Measurements from ENCODE around the gene MCAT. TPM values are rescaled to one million over a fixed set of nuclear protein-coding genes. Genes with fewer than 3 reads are reported as not detected.
"Not testable (repeated sequence)": the region's sequence is repeated elsewhere in the genome, so short reads cannot be mapped to it uniquely, and the experiment has no call there.

The MCAT gene
- polyA plus RNA-seq, 3 donors: 4.5 to 8.9 (median 6.8) TPM

DNA sequence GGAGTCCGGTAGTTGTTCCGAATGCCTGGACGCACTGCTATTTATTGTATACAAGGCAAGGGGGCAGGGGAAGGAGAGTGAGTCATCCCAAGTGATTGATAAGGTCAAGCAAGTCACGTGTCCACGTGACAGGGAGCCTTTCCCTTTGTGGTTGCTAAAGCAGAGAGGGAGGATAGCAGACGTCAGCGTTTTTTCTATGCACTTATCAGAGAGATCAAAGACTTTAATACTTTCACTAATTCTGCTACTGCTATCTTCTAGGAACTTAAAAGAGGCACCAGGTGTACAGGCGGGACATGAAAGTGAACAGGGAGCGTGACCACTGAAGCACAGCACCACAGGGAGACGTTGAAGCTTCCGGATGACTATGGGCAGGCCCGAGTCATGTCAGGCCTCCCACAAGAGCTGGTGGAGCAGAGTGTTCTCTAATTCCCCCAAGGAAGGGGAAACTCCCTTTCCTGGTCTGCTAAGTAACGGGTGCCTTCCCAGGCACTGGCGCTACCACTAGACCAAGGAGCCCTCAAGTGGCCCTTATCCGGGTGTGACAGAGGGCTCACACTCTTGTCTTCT is 39.1 kb downstream of the MCAT start:
- H3K9me3 ChIP-seq (replicated peaks in 1 of 2; ENCODE audit: control insufficient read depth in 1 of 2, insufficient read depth in 1 of 2, low read length in 2 of 2); H3K4me1 Mint-ChIP-seq; H3K4me3 Mint-ChIP-seq; H3K79me2 ChIP-seq (ENCODE audit: insufficient read depth, low read length); H3K4me2 ChIP-seq (replicated peaks; ENCODE audit: extremely low read depth, low read length, poor library complexity, severe bottlenecking); H3K9ac ChIP-seq (ENCODE audit: insufficient read depth, low read length, poor library complexity, severe bottlenecking); H3K4me1 ChIP-seq (ENCODE audit: control insufficient read depth in 1 of 2, insufficient read depth in 2 of 2, low read length in 2 of 2); H3K4me3 ChIP-seq (replicated peaks in 1 of 3; ENCODE audit: low read depth in 2 of 3, low read length in 3 of 3); H3K36me3 Mint-ChIP-seq; H3K9me3 Mint-ChIP-seq; H3K27ac ChIP-seq (ENCODE audit: low read depth in 1 of 2, low read length in 2 of 2); H3K36me3 ChIP-seq (replicated peaks in 1 of 2; ENCODE audit: control insufficient read depth in 1 of 2, insufficient read depth in 2 of 2, low read length in 2 of 2); H4K20me1 ChIP-seq (ENCODE audit: insufficient read depth, low read length); H3K27me3 ChIP-seq (ENCODE audit: control insufficient read depth in 2 of 2, insufficient read depth in 2 of 2, low read length in 2 of 2); H2AFZ ChIP-seq (ENCODE audit: insufficient read depth, low read depth, low read length, poor library complexity, severe bottlenecking); intact Hi-C loops (cut with micrococcal nuclease): not testable (repeated sequence)
- Mint-ChIP-seq H3K27me3 (ENCODE audit: low read depth in 3 of 3) (peaks cover 9 to 11% (median 11%) of the 10 kb centered on the region in 3 donors), H3K27ac (peak overlapping the region in 3 of 7 donors; percentile 55 to 81 (median 77))
- WGBS (ENCODE audit: insufficient coverage): 80% methylated on average over 10 of the region's 15 CpGs
- DNase-seq: peak in 1 of 3 donors; percentile 29

DNA sequence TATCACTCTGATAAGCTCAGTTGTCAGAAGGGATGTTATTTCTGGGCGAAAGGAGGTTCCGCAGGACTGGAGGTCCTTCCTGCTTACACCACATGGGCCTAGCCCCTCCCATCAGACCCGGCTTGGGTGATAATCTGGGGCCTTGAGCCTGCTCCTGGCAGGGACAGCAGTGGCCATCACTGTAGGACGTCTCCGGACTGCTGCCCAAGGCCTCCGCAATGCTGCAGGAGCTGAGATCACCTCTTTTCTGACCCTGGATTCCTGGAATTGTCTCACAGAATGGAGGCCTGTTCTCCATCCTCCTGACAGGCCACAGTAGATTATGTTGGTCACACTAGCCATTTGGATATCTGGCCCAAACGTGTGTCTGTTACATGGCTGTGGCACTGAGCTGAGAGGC is 41.9 kb downstream of the MCAT start:
- Mint-ChIP-seq H3K27ac (peak overlapping the region in 1 of 7 donors; percentile 60), H3K9me3 (peaks cover 8 to 13% (median 12%) of the 10 kb centered on the region in 7 donors), H3K4me3 (no peak overlapping the region), H3K27me3 (ENCODE audit: low read depth in 3 of 3) (peaks cover 0 to 5% (median 2%) of the 10 kb centered on the region in 3 donors), H3K36me3 (no peaks in the 10 kb centered on the region), H3K4me1 (peaks cover 4% of the 10 kb centered on the region)
- DNase-seq: no peak
- Histone ChIP-seq H3K27me3 (ENCODE audit: control insufficient read depth in 2 of 2, insufficient read depth in 2 of 2, low read length in 2 of 2) (no peaks in the 10 kb centered on the region), H3K79me2 (ENCODE audit: insufficient read depth, low read length) (no peaks in the 10 kb centered on the region), H3K9me3 (replicated peaks in 1 of 2; ENCODE audit: control insufficient read depth in 1 of 2, insufficient read depth in 1 of 2, low read length in 2 of 2) (peaks cover 9 to 11% of the 10 kb centered on the region in 2 donors), H3K36me3 (replicated peaks in 1 of 2; ENCODE audit: control insufficient read depth in 1 of 2, insufficient read depth in 2 of 2, low read length in 2 of 2) (no peaks in the 10 kb centered on the region), H2AFZ (ENCODE audit: insufficient read depth, low read depth, low read length, poor library complexity, severe bottlenecking) (no peak overlapping the region), H3K27ac (ENCODE audit: low read depth in 1 of 2, low read length in 2 of 2) (no peak overlapping the region), H3K4me3 (replicated peaks in 1 of 3; ENCODE audit: low read depth in 2 of 3, low read length in 3 of 3) (no peak overlapping the region), H4K20me1 (ENCODE audit: insufficient read depth, low read length) (no peaks in the 10 kb centered on the region), H3K9ac (ENCODE audit: insufficient read depth, low read length, poor library complexity, severe bottlenecking) (no peak overlapping the region), H3K4me1 (ENCODE audit: control insufficient read depth in 1 of 2, insufficient read depth in 2 of 2, low read length in 2 of 2) (no peaks in the 10 kb centered on the region), H3K4me2 (replicated peaks; ENCODE audit: extremely low read depth, low read length, poor library complexity, severe bottlenecking) (no peak overlapping the region)
- WGBS (ENCODE audit: insufficient coverage): 91% methylated on average over 5 of the region's 7 CpGs
- intact Hi-C loops (cut with micrococcal nuclease): no loop called here
- TF ChIP-seq, protein P1, sequence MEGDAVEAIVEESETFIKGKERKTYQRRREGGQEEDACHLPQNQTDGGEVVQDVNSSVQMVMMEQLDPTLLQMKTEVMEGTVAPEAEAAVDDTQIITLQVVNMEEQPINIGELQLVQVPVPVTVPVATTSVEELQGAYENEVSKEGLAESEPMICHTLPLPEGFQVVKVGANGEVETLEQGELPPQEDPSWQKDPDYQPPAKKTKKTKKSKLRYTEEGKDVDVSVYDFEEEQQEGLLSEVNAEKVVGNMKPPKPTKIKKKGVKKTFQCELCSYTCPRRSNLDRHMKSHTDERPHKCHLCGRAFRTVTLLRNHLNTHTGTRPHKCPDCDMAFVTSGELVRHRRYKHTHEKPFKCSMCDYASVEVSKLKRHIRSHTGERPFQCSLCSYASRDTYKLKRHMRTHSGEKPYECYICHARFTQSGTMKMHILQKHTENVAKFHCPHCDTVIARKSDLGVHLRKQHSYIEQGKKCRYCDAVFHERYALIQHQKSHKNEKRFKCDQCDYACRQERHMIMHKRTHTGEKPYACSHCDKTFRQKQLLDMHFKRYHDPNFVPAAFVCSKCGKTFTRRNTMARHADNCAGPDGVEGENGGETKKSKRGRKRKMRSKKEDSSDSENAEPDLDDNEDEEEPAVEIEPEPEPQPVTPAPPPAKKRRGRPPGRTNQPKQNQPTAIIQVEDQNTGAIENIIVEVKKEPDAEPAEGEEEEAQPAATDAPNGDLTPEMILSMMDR (IDR thresholded peaks at IDR 0.05): no peak
